Stimulated activated CD4-positive, alpha-beta T cell treated with anti-CD3 and anti-CD28 coated beads, Interleukin-2, amount 100 ng/mL, for 4 hours (primary cell): ENCODE measurements around the gene BCAR3.
"Not testable (repeated sequence)": the region's sequence is repeated elsewhere in the genome, so short reads cannot be mapped to it uniquely, and the experiment has no call there.

ENCODE experiments used
- DNase-seq: peaks from one replicate; pipeline ENCODE4 v3.0.0-alpha.2; 2020; ENCODE audit warnings: low read depth

BCAR3 gene

GRCh38 chr1:93705892-93706500, 24.4 kb upstream of the BCAR3 start:
- no peak for DNase-seq

GRCh38 chr1:93704052-93704451, 22.4 kb upstream of the BCAR3 start:
- DNase-seq = no peak

- DNase-seq = no peak
These were observed 22.0 kb upstream of the BCAR3 start for GRCh38 chr1:93703643-93704042.

DNA sequence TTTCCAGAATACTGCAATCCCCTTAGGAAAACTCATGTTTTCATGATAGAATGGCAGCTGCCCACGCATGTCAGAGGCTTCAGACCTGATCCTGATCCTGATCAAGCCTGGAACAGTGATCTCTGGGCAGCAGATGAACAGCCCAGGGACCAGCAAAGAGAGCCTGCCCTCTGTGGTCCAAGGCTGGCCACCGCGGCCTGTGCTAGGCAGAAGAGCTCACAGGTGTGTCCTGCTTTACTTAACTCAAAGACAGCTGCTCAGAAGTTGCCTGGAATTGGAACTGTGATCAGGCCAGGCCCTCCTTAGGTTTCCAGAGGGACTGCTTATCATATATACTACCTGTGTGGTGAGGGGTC, 21.2 kb upstream of the BCAR3 start:
- no peak for DNase-seq

DNA sequence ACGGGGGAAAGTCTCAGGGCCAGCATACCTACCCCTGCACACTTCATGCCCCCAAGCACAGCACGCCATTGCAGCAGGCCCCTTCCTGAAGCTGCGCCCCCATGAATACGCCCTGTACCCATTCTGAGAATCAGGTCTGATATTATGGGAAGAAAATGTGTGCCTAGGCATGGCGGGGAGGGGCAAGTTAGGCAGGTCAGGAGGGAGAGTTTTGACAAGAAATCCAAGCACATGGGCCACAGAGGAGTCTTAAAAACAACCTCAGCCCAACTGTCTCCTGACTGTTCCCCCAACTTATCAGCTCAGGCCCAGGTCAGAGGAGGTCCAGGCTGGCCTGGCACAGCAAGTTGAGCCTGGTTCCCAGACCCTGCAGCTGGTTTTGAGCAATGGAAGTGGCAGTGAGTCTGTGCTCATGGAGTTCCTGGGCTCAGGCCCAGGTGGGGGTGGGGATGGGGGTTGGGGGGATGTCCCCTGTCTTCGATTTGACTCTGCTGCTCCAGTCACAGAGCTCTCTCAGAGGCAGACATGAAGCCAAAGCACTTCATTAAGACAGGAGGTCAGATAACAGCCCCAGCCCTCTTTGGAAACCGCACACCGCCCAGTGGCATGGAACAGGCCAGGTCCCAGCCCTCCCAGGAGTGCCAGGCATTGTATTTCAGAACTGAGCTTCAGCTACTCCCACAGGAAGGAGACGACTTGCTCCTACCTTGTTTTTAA, 20.6 kb upstream of the BCAR3 start:
- no peak for DNase-seq

DNA sequence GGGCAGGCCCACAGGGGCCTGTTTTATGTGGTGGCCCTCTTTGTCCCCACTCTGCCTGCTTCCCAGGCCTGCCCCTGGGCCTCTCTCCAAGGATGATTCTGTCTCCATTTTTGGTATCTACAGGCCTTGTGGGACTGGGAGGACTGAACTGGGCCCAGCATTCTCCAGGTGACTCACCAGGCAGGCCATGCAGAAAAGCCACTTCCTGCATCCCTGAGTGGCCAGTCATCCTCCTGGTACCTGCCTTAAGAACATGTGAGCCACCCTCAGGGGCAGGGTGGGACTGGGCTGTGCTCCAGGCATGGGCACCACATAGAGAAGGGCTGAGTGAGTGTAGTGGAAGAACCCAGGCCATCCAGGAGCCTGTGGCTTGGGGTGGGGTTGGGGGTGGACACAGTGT, 20.0 kb upstream of the BCAR3 start:
- no peak for DNase-seq

- no peak for DNase-seq
These were observed 19.2 kb upstream of the BCAR3 start for GRCh38 chr1:93700532-93701469.

DNA sequence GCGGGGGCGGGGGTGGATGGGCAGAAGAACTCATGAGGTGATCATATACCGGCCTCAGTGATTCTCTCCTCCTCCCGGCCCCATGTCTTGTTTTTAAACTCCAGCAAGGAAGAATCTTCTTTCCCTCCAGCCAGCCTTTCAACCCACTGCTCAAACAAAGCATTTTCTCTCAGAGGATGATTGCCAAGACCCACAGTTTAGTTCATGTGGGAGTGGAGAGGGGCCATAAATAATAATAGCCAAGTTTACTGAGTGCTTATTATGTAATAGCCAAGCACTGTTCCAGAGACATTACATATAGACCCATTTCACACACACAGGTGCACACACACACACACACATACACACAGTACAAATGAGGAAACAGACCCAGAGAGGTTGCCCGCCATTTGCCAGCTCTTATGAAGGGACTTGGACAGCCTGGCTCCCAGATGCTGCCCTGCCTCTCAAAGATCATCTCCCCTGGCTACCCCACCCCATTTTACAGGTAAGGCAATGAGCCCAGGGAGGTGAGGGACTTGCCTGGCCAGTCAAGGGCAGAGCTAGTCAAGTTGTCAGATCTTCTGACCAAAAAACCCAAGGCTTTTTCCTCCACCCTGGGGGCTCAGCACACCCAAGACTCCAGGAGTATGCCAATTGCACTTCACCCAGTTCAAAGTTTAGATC, 18.0 kb upstream of the BCAR3 start:
- no peak for DNase-seq

GRCh38 chr1:93699049-93699384, 17.4 kb upstream of the BCAR3 start:
- DNase-seq = no peak

DNA sequence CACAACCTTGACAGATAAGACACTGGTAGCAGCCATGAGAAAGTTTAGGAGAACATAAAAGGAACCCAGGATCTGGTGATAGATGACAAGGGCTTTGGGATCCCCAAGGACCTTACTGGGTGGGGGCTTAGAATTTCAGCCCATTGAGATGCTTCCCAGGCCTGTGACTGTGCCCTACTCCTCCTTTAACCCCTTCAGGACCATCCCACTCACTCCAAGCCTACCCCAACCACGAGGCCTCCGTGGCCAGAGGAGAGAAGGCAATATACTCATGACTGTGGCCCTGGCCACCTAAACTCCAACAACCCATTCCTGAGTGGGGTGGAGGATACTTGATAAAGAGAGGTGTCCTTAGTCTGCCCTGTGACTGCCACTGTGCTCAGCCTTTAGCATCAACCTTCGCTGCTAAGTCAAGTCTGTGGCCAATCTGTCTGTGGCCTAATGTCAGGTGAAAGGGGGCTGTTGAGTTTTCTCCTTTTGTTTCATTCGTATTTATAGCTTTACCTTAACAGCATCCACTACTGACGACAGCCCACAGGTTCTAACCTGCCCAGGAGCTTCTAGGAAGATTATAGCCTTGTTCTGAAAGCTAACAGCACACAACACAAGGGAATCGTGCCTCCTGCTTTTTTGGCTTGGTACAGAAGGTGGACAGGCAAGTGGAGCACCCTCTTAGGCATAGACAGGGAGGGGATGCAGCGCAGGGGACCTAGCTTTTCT, 16.9 kb upstream of the BCAR3 start:
- no peak for DNase-seq

DNA sequence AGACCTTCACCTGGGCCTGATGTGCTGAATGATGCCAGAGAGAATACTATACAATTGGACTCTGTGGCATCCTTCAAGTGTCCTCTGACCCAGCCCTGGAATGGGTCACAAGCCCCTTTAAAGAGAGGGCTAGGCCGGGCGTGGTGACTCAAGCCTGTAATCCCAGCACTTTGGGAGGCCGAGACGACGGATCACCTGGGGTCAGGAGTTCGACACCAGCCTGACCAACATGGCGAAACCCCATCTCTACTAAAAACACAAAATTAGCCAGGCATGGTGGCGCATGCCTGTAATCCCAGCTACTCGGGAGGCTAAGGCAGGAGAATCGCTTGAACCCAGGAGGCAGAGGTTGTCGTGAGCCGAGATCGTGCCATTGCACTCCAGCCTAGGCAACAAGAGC, 15.9 kb upstream of the BCAR3 start:
- not testable (repeated sequence) for DNase-seq

DNA sequence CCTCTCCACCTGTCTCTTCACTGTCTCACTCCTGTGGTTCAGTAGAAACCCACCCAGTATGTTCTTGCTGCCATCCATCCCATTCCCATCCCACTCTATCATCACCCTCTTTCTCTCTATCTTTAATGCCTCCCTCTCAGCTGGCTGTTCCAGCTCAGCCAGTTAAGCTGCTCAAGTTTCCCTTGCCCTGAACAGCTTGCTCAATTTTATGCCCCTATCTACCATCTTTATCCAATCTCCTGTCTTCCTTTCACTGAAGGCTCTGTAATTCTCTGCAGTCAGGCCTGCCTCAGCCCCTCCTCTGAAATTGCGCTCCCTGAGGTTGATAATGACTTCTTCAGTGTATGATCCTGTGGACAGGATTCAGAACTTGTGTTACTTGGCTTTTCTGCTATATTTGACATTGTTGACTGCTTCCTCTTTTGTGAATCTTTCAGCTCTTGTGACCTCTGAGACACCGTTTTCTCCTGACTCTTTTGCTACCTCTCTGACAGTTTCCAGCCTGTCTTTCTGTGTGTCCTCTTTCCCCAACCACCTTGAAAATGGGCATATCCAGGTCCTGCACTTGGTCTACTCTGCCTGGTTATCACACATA, 13.9 kb upstream of the BCAR3 start:
- no peak for DNase-seq

DNA sequence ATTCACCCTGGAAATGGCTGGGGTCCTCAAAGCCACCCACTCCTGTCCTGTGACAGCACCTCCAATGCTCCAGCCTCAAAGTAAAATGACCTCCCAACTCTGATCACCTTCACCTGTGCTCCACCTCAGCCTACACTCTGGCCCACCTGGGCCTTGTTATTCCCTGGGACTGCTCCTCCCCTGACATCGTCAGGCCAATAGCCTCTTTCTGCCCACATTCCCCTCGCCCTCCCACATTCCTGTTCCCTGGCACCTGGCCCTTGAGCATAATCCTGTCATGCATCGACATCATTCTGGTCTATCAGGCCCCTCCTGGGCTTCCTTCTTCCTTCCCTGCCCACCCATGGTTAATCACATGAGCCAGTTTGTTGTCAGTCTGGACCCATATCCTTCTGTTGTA, 13.2 kb upstream of the BCAR3 start:
- no peak for DNase-seq

DNA sequence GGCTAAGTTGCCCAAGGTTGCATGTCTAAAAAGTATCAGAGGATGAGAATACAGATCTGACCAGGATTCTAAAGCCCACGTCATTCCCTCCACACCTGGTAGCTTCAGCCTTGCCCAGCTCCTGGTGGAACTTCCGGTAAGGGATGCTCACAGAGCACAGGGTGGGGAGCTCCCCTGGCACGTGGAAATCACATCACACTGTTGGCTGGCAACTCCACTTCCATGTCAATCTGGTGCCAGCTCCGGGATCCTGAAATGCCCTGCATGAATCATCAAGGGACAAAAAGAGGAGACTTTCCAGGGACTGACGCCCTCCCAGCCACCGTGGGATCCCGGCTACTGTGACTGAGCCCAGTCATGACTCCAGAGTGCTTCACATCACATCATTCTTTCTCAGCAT, 12.4 kb upstream of the BCAR3 start:
- DNase-seq = no peak

- no peak for DNase-seq
These were observed 11.4 kb upstream of the BCAR3 start for GRCh38 chr1:93692983-93693591.

DNA sequence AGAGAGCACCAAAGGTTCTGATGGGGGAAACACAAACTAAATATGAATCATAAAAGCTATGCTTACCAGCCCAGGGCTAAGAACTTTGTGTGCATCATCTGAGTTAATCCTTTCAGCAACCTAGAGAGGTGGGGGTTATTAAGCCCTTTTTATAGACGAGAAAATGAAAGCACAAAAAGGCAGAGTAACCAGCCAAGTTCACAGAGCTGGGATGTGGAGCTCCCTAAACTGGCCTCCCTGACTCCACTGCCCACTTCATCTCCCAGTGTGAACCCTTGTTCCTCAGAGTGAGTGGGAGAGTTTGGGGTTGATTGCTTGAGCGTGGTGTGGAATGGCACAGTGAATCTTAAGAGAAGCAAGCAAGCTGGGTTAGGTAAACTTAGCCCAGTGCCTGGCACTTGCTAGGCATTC, 10.8 kb upstream of the BCAR3 start:
- DNase-seq = no peak

GRCh38 chr1:93692026-93692425, 10.4 kb upstream of the BCAR3 start:
- DNase-seq = no peak

DNA sequence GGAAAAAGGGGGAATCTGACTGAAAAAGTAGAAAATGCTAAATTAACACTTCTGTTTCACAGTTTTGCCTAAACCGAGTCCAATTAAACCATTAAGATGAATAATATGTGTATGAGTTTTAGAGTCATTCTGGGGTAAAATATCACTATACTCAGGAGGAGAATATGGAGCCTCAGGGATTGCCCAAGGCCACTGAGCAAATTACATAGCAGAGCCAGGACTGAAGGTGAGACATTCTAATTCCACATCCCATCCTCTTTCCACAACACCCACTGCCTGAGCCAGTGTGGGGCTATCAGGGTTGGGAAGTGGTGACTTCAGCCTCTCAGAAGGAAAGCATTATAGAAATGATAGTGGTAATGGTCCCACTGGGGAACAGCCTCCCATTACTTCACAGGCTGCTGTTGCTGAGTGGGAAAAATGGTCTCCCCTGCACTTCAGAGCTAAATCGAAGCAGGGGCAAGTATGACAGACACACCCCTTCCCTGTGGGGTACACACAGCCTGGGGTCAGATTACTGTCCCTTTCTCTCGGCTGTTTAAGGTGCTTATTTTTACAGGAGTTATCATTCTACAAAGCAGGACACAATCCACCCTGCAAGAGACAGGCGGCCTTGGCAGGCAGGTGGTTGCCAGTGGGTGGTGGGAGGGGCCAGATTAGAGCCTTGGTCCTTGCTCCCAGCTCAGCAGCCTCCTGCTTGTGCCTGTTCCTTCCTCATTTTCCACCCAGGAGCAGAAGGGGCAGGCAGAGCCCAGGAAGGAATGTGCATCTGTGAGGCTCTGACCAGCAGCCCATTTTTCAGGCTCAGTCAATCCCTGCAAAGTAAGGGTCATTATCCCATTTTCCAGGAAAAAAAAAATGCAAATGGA, 9.5 kb upstream of the BCAR3 start:
- no peak for DNase-seq

- no peak for DNase-seq
These were observed 8.7 kb upstream of the BCAR3 start for GRCh38 chr1:93690341-93690740.
